ENCODE measurements around the gene CHCHD4.

CHCHD4 gene

GRCh38 chr3:14145670-14146380 is 21.2 kb upstream of the CHCHD4 start:
- no peak for TF ChIP-seq CTCF (IDR thresholded peaks at IDR 0.05; ENCODE audit: insufficient read depth, low read length, poor library complexity, severe bottlenecking)
- Histone ChIP-seq H3K27me3 (replicated peaks; ENCODE audit: control insufficient read depth, insufficient read depth, low read length) (no peaks in the 10 kb centered on the region), H3K36me3 (ENCODE audit: control insufficient read depth, insufficient read depth, low read length) (peaks cover 43% of the 10 kb centered on the region), H3K4me3 (replicated peaks; ENCODE audit: low read depth, low read length) (no peak overlapping the region)
- no peak for DNase-seq (ENCODE audit: extremely low read depth, insufficient read length)

GRCh38 chr3:14145236-14145635 is 20.6 kb upstream of the CHCHD4 start:
- peaks cover 37% of the 10 kb centered on the region for H3K36me3 ChIP-seq (ENCODE audit: control insufficient read depth, insufficient read depth, low read length)
- no peak for DNase-seq (ENCODE audit: extremely low read depth, insufficient read length)
- no peak overlapping the region for H3K4me3 ChIP-seq (replicated peaks; ENCODE audit: low read depth, low read length)
- no peaks in the 10 kb centered on the region for H3K27me3 ChIP-seq (replicated peaks; ENCODE audit: control insufficient read depth, insufficient read depth, low read length)
- TF ChIP-seq CTCF (IDR thresholded peaks at IDR 0.05; ENCODE audit: insufficient read depth, low read length, poor library complexity, severe bottlenecking) = no peak

GRCh38 chr3:14144423-14145075 is 19.9 kb upstream of the CHCHD4 start:
- Histone ChIP-seq H3K4me3 (replicated peaks; ENCODE audit: low read depth, low read length) (no peak overlapping the region), H3K36me3 (ENCODE audit: control insufficient read depth, insufficient read depth, low read length) (peaks cover 41% of the 10 kb centered on the region), H3K27me3 (replicated peaks; ENCODE audit: control insufficient read depth, insufficient read depth, low read length) (no peaks in the 10 kb centered on the region)
- peak; percentile 26 for DNase-seq (ENCODE audit: extremely low read depth, insufficient read length)
- no peak for TF ChIP-seq CTCF (IDR thresholded peaks at IDR 0.05; ENCODE audit: insufficient read depth, low read length, poor library complexity, severe bottlenecking)

- Histone ChIP-seq H3K27me3 (replicated peaks; ENCODE audit: control insufficient read depth, insufficient read depth, low read length) (no peaks in the 10 kb centered on the region), H3K36me3 (ENCODE audit: control insufficient read depth, insufficient read depth, low read length) (peaks cover 44% of the 10 kb centered on the region), H3K4me3 (replicated peaks; ENCODE audit: low read depth, low read length) (no peak overlapping the region)
- no peak for DNase-seq (ENCODE audit: extremely low read depth, insufficient read length)
- TF ChIP-seq CTCF (IDR thresholded peaks at IDR 0.05; ENCODE audit: insufficient read depth, low read length, poor library complexity, severe bottlenecking) = no peak
These were observed 18.9 kb upstream of the CHCHD4 start for GRCh38 chr3:14143271-14144225.

GRCh38 chr3:14142567-14143270 is 18.0 kb upstream of the CHCHD4 start:
- no peak for DNase-seq (ENCODE audit: extremely low read depth, insufficient read length)
- no peak overlapping the region for H3K4me3 ChIP-seq (replicated peaks; ENCODE audit: low read depth, low read length)
- no peaks in the 10 kb centered on the region for H3K27me3 ChIP-seq (replicated peaks; ENCODE audit: control insufficient read depth, insufficient read depth, low read length)
- no peak for TF ChIP-seq CTCF (IDR thresholded peaks at IDR 0.05; ENCODE audit: insufficient read depth, low read length, poor library complexity, severe bottlenecking)
- H3K36me3 ChIP-seq (ENCODE audit: control insufficient read depth, insufficient read depth, low read length) = peaks cover 36% of the 10 kb centered on the region
